Right ventricle myocardium superior (tissue), 1 donor: ENCODE results near the gene MTCH1. TPM values are rescaled to one million over a fixed set of nuclear protein-coding genes. Genes with fewer than 3 reads are reported as not detected.
"Not testable (repeated sequence)": the region's sequence is repeated elsewhere in the genome, so short reads cannot be mapped to it uniquely, and the experiment has no call there.

Source experiments
- ATAC-seq: fragments of 200-7000 bp; cut with Tn5 transposase; one replicate; pipeline ENCODE4 v1.9.1; 2020; ENCODE audit warnings: mild to moderate bottlenecking; ENCODE audit not compliant: poor library complexity
- DNase-seq: peaks from one replicate; pipeline ENCODE4 v3.0.0-alpha.2; 2020
- intact Hi-C: fragments of 100-400 bp; cut with DNase I; formaldehyde crosslinking; loops from one replicate; pipeline ENCODE4 v1.11.2; 2022
- total RNA-seq: library from RNA; stranded (reverse); fragmentation: NEBNext Ultra II Directional; extraction: Animal tissue kit (Norgen Biotek cat#: 25700); gene quantifications from one replicate; pipeline ENCODE4 v1.2.1, GENCODE V29; 2021
- donor health status: DM: no; HTN: yes; CAD: no; lungs with severe emphysema.

The MTCH1 gene
- total RNA-seq, 1 donor from 2014 or later: 205 TPM

GRCh38 chr6:36962874-36963273 lies 23.1 kb downstream of the MTCH1 start:
- ATAC-seq (peak; percentile 19), DNase-seq (peak; percentile 85)
- intact Hi-C loops: no loop called here

GRCh38 chr6:36961441-36962435 lies 24.3 kb downstream of the MTCH1 start:
- no peak for DNase-seq
- intact Hi-C loops: no loop called here
- no peak for ATAC-seq

GRCh38 chr6:36959555-36960250 lies 26.3 kb downstream of the MTCH1 start:
- ATAC-seq (no peak), DNase-seq (no peak)
- intact Hi-C loops: no loop called here

- intact Hi-C loops: no loop called here
- DNase-seq (no peak), ATAC-seq (no peak)
These were observed 27.0 kb downstream of the MTCH1 start for GRCh38 chr6:36958775-36959554.

- intact Hi-C loops: no loop called here
- no peak for DNase-seq
- peak; percentile 26 for ATAC-seq
These were observed 28.2 kb downstream of the MTCH1 start for GRCh38 chr6:36957773-36958271.

GRCh38 chr6:36956446-36956820 lies 29.6 kb downstream of the MTCH1 start:
- ATAC-seq (no peak), DNase-seq (no peak)
- intact Hi-C loops: no loop called here

GRCh38 chr6:36955671-36956445 lies 30.1 kb downstream of the MTCH1 start:
- intact Hi-C loops: no loop called here
- ATAC-seq: no peak
- DNase-seq: no peak

- DNase-seq (no peak), ATAC-seq (no peak)
- intact Hi-C loops: no loop called here
These were observed 30.9 kb downstream of the MTCH1 start for GRCh38 chr6:36955136-36955535.

GRCh38 chr6:36954262-36954931 lies 31.6 kb downstream of the MTCH1 start, which contains the start of gene PI16:
PI16 (plus strand) TSS chr6:36954738; CDS start chr6:36954761, 23 bp downstream.
- ATAC-seq (peak; percentile 52), DNase-seq (peak; percentile 65)
- intact Hi-C loops: no loop called here

GRCh38 chr6:36953931-36954261 lies 32.1 kb downstream of the MTCH1 start:
- ATAC-seq (no peak), DNase-seq (no peak)
- intact Hi-C loops: no loop called here

GRCh38 chr6:36949636-36950035 lies 36.4 kb downstream of the MTCH1 start:
- DNase-seq (no peak), ATAC-seq (no peak)
- intact Hi-C loops: no loop called here

GRCh38 chr6:36949076-36949475 lies 36.9 kb downstream of the MTCH1 start:
- ATAC-seq, DNase-seq, intact Hi-C loops: not testable (repeated sequence)

GRCh38 chr6:36947570-36948351 lies 38.2 kb downstream of the MTCH1 start:
- intact Hi-C loops: no loop called here
- no peak for DNase-seq
- ATAC-seq: no peak

- DNase-seq: no peak
- intact Hi-C loops: no loop called here
- ATAC-seq: no peak
These were observed 39.5 kb downstream of the MTCH1 start for GRCh38 chr6:36946526-36946925.

GRCh38 chr6:36945301-36945700 lies 40.7 kb downstream of the MTCH1 start:
- intact Hi-C loops: no loop called here
- no peak for ATAC-seq
- DNase-seq: no peak

- DNase-seq (no peak), ATAC-seq (no peak)
- intact Hi-C loops: no loop called here
These were observed 41.3 kb downstream of the MTCH1 start for GRCh38 chr6:36944650-36945049.

GRCh38 chr6:36942329-36942728 lies 43.7 kb downstream of the MTCH1 start:
- DNase-seq, ATAC-seq, intact Hi-C loops: not testable (repeated sequence)
